D341Med (cell line): ENCODE data around the gene MRPL16.

Source experiments
- DNase-seq: peaks from one replicate; pipeline ENCODE4 v3.0.0; 2012; ENCODE audit warnings: low spot score

Gene MRPL16

DNA sequence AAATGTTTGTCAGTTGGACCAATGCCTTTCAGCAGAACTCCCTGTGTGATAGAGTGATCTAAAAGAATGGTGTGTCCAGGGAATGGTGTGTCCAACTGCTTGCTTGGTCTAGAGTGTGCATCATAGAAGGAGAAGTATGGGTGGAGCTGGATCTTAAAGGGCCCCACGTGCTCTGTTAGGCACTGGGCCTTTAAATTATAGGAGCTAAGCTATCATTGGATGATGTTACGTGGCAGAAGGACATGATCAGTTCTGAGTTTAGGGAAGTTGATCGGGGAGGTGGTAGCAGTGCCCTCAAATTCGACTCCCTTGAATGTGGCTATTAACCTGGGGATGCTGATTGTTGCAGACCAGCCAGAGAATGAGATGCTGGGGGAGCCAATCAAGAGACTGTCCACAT is 39.0 kb downstream of the MRPL16 start:
- no peak for DNase-seq

DNA sequence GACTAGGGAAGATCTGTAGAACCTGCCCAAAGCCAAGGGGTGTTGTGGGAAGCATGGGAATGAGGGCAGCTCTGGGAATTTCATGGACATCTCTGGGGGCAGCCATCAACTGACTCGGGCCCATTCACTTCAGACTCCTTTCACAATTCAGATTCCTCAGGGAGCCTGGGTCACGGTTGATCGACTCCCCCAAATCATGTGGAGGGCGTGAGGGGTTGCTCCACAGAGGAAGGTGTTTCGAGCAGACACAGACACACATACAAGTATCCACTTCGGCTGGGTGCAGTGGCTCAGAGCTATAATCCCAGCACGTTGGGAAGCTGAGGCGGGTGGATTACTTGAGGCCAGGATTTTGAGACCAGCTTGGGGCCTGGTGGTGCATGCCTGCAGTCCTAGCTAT is 39.7 kb downstream of the MRPL16 start:
- no peak for DNase-seq

DNA sequence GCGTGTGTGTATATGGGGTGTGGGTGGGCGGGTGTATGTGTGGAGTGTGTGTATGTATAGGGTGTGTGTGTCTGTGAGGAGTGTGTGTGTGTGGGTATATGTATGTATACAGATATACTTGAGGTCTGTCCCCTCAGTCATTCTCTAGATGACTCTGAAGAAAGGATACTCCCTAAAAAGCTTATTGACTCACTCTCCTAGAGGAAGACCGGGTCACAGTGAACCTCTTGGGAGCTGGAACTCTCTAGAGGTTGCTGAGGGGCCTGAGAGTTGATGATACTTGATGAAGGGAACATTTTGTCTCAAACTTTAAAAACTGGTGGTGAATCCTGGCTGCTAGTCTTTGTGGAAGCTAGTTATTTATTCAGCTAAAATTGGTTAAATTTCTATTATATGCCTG is 40.3 kb downstream of the MRPL16 start:
- no peak for DNase-seq

DNA sequence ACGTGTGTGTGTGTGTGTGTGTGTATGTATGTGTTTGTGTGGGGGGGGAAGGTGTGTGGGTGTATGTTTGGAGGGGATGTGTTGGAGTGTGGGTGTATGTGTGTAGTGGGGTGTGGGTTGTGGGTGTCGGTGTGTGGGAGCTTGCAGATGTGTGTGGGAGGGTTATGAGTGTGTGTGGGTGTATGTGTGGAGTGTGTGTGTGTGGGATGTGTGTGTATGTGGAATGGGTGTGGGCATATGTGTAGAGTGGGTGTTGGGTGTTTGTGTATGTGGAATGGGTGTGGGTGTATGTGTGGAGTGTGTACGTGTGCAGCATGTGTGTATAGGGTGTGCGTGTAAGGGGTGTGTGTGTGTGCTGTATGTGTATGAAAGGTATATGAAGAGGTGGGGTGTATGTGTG is 40.8 kb downstream of the MRPL16 start:
- DNase-seq, result no peak

DNA sequence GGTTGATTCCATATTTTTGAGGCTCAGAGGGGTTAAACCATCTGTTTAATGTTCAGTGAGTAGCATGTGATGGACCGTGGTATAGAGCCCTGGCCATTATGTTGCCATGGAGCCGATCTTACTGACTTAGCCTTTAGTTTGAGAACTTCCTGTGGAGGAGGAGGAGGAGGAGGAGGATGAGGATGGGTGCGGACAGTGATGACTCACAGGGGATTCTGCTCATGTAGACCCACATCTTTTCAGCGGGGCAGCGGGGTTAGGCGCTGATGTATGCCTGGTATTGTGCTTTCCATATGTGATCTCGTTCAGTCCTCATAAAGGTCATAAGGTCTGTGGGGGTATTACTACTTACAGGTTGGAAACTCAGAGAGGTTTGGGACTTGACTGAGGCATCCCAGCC is 41.5 kb downstream of the MRPL16 start:
- DNase-seq, result no peak

DNA sequence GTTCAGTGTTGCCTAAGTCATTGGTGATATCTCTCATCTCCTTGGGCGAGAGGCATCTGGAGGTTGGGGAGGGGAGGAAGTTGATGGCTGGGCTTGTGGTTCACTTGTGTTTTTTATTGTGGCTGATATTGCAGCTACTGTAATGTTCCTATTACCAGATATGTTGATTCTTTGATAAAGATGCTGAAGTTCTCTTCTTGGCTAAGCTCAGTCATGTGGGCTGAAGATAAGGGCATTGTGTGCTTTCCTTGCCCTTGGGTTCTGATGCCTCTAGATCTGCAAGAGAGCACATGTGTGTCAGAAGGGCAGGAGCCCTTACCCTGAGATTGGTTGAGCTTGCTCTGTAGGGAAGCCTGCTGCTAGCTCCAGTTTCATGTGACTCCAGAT is 43.4 kb downstream of the MRPL16 start:
- DNase-seq, result no peak

DNA sequence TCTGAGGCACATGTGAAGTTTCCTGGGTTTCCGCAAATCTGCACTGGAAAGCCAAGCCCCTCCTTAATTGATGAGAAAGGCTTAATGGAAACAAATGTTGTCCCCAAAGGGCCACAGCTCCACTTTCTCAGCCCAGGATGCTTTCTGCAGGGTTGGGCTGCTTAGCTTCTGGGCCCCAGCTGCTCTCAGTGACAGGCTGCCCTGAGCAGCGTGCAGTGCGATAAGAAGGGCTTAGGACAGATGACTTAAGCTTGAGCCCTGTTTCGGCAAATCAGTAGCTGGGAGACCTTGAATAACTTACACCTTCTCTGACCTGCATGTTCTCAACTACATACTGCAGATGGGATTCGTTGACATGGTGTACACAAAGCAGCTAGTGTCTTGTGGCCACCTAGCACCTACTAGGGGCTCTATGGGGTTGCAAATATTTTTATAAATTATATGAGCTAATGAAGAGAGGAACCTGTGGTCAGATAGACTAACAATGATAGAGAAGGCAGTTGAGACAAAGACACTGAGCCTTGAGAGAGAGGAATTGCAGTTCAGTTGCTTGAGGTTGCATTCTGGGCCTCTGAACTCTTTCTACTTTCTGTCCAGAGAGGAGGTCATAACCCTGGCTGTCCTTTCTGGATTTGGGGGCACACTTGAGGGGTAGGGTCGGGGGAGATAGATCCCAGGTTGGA is 43.9 kb downstream of the MRPL16 start:
- DNase-seq, result peak; percentile 85

DNA sequence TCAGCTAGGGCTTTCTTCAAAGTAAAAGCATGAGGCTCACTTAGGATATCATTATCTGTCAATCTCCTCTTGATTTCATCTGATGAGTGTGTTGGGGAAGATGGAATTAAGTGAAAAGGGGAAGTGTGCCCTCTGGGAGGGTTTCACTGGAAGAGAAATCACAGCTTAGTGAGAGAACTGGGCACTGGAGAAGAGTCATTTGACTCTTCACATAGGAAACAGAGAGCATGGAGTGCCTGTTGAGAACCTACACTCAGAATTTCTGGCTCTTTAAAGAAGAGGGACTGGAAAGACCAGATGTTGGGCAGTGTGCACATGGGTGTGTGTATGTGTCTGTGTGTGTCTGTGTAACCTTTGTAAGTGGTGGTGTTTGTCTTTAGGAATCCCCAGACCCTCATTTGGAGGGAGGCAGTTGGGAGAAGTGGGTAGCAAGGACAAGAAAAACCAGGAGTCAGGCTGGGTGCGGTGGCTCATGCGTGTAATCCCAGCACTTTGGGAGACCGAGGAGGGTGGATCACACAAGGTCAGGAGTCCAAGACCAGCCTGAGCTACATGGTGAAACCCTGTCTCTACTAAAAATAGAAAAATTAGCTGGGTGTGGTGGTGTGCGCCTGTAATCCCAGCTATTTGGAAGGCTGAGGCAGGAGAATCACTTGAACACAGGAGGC is 45.4 kb downstream of the MRPL16 start:
- DNase-seq, result no peak

DNA sequence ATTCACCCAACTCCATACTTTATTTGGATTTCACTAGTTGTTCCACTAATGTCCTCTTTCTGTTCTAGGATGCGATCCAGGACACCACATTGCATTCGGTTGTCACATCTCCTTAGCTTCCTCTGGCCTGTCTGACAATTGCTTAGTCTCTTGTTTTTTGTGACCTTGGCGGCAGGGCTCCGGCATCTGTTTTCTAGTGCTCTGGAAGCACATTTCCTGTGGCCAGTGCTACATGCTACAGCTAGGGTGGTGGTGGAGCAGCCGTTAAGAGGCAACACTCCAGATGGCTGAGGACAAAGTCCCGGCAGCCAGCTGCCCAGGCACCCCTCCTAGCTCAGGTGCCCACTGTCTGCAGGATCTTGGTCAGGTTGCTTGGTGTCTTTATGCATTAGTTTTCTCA is 48.6 kb downstream of the MRPL16 start:
- no peak for DNase-seq

DNA sequence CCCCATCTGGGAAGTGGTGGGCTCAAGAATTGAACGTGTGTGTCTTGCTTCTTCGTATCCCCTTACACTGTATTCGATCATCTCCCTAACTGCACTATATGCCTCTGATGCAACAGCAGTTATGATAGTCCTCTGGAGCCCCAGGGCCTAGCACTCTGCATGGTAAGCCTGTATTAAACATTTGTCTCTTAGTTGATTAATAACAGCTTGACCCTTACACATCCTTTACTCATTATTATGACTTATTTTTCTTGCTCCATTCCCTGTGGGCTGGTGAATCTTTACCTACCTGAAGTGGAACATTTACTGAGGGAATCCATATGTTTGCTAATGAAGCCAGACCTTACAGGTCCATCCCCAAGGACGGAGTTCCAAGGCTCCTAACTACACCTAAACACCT is 49.8 kb downstream of the MRPL16 start:
- no peak for DNase-seq

DNA sequence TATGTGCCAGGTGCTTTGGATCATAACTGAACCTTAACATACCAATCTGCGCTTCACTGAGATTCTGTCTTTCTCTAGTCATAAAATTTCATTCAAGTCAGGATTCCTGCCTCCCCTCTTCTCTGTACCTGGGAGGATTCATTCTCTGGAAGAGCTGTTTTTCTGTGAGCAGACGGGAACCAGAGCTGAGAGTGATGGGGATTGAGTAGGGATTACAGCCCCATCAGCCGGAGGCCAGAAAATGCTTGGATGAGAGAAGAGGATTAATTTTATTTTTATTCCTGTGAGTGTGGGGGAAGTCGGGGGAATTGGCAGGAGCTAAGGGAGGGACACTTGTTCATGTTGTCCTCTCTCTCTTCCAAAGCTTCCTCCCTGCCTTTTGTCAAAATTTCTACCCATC is 50.7 kb downstream of the MRPL16 start:
- DNase-seq, result peak; percentile 67

DNA sequence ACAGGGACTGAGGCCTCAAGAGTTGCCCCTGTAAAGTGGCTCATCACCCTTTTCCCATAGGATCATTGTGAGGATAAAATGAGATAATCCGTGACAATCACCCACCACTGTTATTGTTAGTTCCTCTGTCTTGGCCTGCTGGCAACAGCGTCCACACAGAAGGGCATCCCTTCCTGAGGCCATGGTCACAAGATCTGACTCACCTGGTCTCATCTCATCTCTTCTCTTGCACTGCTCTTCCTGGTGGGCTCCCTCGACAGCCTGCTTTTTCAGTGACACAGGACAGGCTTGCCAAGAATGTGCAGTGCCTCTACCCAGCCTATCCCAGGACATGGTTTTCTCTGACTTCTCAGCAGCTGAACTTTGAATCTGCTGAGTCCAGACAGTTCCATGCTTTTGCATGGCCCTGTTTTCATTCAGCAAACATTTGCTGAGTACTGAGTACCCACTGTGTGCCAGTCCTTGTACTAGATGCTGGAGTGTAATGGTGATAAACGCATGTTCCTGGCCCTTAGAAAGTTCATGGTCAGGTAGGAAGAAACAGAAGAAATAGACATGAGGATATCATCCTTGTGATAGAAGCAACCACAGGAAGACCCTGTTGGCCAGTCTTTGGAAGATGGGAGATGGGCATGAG is 52.1 kb downstream of the MRPL16 start:
- DNase-seq, result no peak

DNA sequence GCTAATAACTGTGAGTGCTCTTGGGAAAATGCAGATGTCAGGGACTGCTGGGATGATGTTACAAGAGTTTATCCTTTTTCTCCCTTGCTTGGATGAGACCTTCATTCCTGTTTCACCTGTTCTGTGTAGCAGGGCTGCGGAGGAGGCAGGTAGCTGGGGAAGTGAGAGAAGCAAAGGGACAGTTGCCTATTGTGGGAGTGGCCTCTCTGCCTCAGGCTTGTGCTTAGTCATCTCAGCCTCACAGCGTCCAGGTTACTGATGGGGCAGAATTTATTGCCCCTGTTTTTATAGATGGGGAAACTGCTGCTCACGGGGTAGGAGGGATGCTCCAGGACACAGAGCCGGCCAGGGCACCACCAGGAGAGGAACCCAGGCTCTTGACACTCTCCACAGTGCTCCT is 53.7 kb downstream of the MRPL16 start:
- DNase-seq, result no peak

DNA sequence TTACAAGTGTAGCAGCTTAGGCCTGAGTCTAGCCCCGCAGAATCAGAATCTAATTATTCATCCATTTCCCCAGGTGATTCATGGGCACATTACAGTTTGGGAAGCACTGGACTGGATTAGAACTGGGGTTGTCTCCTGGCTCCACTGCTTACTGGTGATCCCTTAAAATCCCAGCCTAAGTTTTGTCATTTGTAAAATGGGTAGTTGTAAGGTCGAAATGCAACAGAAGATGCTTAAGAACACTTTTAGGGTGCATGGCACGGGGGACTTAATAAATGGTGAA is 54.1 kb downstream of the MRPL16 start:
- DNase-seq, result no peak
